Measurements from ENCODE around the gene MRRF. TPM values are rescaled to one million over a fixed set of nuclear protein-coding genes. Genes with fewer than 3 reads are reported as not detected.
"Not testable (repeated sequence)": the region's sequence is repeated elsewhere in the genome, so short reads cannot be mapped to it uniquely, and the experiment has no call there.

The MRRF gene
- total RNA-seq, 1 donor from 2014 or later: 38.5 TPM

DNA sequence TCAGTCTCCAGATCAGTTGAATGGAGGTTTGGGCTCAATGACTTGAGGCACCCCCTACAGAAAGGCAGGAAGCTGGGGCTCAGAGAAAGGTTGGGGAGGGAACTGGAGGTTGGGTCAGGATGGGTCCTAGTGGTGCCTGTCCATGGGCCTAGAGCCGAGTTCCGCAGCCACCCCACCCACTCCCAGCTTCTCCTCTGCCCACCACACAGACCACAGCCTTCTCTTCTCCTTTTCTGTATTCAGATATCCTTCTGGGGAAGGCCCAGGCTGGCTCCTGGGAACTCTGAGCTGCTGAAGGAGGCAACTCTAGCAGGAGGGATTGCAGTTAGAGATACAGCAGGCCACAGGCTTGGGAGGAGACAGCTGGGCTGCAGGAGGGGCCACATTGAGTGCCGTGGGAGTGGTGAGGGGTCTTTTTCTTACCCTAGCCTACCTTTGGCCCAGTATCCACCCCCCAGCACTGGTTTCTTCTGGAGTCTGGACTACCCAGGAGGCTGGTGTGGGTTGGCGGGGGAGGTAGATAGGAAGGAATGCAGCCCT is 90.7 kb downstream of the MRRF start:
- no peak for DNase-seq (ENCODE audit: extremely low spot score in 2 of 2)
- no peaks in the 10 kb centered on the region for H3K27me3 ChIP-seq
- TF ChIP-seq POLR2AphosphoS5 (IDR thresholded peaks at IDR 0.05; ENCODE audit: insufficient read depth in 1 of 2, low read depth in 1 of 2) (no peak), POLR2A (IDR thresholded peaks at IDR 0.05) (no peak)
- TF ChIP-seq, protein P1, sequence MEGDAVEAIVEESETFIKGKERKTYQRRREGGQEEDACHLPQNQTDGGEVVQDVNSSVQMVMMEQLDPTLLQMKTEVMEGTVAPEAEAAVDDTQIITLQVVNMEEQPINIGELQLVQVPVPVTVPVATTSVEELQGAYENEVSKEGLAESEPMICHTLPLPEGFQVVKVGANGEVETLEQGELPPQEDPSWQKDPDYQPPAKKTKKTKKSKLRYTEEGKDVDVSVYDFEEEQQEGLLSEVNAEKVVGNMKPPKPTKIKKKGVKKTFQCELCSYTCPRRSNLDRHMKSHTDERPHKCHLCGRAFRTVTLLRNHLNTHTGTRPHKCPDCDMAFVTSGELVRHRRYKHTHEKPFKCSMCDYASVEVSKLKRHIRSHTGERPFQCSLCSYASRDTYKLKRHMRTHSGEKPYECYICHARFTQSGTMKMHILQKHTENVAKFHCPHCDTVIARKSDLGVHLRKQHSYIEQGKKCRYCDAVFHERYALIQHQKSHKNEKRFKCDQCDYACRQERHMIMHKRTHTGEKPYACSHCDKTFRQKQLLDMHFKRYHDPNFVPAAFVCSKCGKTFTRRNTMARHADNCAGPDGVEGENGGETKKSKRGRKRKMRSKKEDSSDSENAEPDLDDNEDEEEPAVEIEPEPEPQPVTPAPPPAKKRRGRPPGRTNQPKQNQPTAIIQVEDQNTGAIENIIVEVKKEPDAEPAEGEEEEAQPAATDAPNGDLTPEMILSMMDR (IDR thresholded peaks at IDR 0.05): no peak

DNA sequence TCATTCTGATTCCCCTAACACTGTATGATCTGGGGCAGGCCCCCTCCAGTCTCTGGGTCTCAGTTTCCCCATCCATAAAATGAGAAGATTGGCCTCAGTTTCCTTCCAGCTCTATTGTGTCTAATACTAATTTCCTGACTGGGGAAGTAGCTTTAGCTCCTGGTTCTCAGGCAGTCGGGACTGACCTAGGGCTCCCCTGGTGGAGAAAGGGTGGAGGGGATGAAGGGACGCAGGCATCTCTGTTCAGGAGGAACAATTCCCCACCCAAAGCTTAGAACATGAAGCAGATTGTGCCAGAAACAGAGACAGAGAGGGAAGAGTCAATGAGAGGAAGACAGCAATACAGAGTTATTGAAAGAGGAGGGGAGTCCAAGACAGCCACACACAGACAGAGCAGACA is 91.9 kb downstream of the MRRF start:
- no peaks in the 10 kb centered on the region for H3K27me3 ChIP-seq
- no peaks in the 10 kb centered on the region for H3K36me3 ChIP-seq
- H3K9me3 ChIP-seq: no peaks in the 10 kb centered on the region
- TF ChIP-seq, protein P1 (IDR thresholded peaks at IDR 0.05): no peak
- TF ChIP-seq POLR2A (IDR thresholded peaks at IDR 0.05): no peak
- TF ChIP-seq POLR2AphosphoS5 (IDR thresholded peaks at IDR 0.05; ENCODE audit: insufficient read depth in 1 of 2, low read depth in 1 of 2): no peak
- no peak overlapping the region for H3K27ac ChIP-seq
- intact Hi-C loops (cut with DNase I): loop anchor here (5.0 kb wide), 1 partner anchor 254 kb away; no protein-coding TSS in a partner anchor
- no peaks in the 10 kb centered on the region for H3K4me1 ChIP-seq
- DNase-seq (ENCODE audit: extremely low spot score in 2 of 2): no peak
- no peak overlapping the region for H3K4me3 ChIP-seq

More for the DNA sequence above, 90.7 kb downstream of the MRRF start:
- intact Hi-C loops (cut with DNase I): loop anchor here (5.0 kb wide), 1 partner anchor 253 kb away; no protein-coding TSS in a partner anchor
- Histone ChIP-seq H3K27ac (no peak overlapping the region), H3K36me3 (no peaks in the 10 kb centered on the region), H3K4me3 (no peak overlapping the region), H3K4me1 (no peaks in the 10 kb centered on the region), H3K9me3 (no peaks in the 10 kb centered on the region)

DNA sequence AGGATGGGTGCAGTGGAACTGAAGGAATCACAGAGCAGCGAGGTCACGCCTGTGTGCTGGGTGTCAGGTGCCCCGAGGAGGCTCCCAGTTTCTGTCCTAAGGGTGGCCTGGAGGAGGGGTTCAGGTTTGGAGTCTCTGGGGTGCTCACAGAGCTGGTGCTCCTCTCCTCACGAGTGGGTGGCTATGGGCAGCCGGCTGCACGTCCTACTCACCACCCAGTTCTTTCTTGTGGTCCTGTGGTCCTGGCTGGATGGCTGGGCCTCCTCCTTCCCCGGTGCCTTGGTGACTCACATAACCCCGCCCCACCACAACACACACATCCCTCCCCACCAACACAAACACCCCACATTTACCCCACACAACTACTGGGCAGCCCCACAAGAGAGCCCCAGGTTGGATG is 96.2 kb downstream of the MRRF start:
- H3K27me3 ChIP-seq: no peaks in the 10 kb centered on the region
- no peak for DNase-seq (ENCODE audit: extremely low spot score in 2 of 2)
- no peak overlapping the region for H3K27ac ChIP-seq
- intact Hi-C loops (cut with DNase I): no loop called here
- peaks cover 8% of the 10 kb centered on the region for H3K4me1 ChIP-seq
- H3K4me3 ChIP-seq: no peak overlapping the region
- no peaks in the 10 kb centered on the region for H3K36me3 ChIP-seq
- no peak for TF ChIP-seq POLR2A (IDR thresholded peaks at IDR 0.05)
- no peak for TF ChIP-seq POLR2AphosphoS5 (IDR thresholded peaks at IDR 0.05; ENCODE audit: insufficient read depth in 1 of 2, low read depth in 1 of 2)
- TF ChIP-seq, protein P1 (IDR thresholded peaks at IDR 0.05): no peak
- no peaks in the 10 kb centered on the region for H3K9me3 ChIP-seq

DNA sequence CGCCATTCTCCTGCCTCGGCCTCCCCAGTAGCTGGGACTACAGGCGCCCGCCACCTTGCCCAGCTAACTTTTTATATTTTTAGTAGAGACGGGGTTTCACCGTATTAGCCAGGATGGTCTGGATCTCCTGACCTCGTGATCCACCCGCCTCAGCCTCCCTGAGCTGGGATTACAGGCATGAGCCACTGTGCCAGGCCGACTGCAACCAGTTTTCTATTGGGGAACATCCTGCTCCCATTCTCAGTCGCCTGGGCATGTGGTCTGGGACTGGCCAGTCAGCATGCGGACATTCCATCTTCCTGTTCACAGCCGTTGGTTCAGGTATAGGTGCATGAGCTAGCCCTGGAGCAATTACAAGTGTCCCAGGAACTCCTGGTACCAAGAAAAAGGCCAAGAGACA is 98.4 kb downstream of the MRRF start:
- H3K27ac ChIP-seq; H3K9me3 ChIP-seq; H3K4me3 ChIP-seq; H3K27me3 ChIP-seq; DNase-seq (ENCODE audit: extremely low spot score in 2 of 2); intact Hi-C loops (cut with DNase I); H3K36me3 ChIP-seq: not testable (repeated sequence)
- peaks cover 10% of the 10 kb centered on the region for H3K4me1 ChIP-seq

DNA sequence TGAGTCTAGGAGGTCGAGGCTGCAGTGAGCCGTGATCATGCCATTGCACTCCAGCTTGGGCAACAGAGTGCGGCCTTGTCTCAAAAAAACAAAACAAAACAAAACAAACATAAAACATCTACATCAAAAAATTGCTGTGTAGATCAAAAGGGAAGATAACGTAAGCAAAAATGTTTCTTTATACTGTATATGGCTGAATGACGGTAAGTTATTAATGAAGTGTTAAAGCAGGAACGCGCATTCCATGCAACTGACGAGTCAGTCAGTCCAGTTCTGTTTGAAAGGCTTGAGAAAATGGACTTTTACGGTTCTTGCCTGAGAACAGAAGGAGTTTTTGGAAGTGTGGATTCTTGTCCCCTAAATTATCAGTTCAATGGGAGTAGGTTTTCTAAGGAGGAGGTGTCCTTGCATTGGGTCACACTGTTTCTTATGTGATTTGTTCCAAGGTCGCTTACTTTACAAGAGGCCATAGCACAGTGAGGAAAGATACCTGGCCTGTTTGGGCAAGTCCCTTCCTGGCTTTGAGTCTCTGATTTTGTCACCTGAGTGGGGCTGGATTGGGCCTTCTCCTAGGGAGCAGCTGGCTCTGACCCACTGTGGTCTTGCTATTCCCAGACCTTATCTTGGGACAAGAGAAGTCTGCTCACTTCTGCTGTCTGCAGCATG is 99.6 kb downstream of the MRRF start:
- intact Hi-C loops (cut with DNase I): no loop called here
- H3K4me3 ChIP-seq: no peak overlapping the region
- H3K27me3 ChIP-seq: no peaks in the 10 kb centered on the region
- TF ChIP-seq, protein P1 (IDR thresholded peaks at IDR 0.05): no peak
- TF ChIP-seq POLR2AphosphoS5 (IDR thresholded peaks at IDR 0.05; ENCODE audit: insufficient read depth in 1 of 2, low read depth in 1 of 2): no peak
- no peak for TF ChIP-seq POLR2A (IDR thresholded peaks at IDR 0.05)
- no peak overlapping the region for H3K27ac ChIP-seq
- no peaks in the 10 kb centered on the region for H3K9me3 ChIP-seq
- no peaks in the 10 kb centered on the region for H3K36me3 ChIP-seq
- DNase-seq (ENCODE audit: extremely low spot score in 2 of 2): no peak
- H3K4me1 ChIP-seq: peaks cover 17% of the 10 kb centered on the region

Data from vagina (tissue), 2 donors.